D721Med (cell line): ENCODE results near the gene HTR3A.

Experiments
- DNase-seq: peaks from one replicate; pipeline ENCODE4 v3.0.0; 2011; ENCODE audit warnings: low spot score; ENCODE audit not compliant: insufficient read length
- FAIRE-seq: peaks from 2 replicates; lab custom pipeline; 2011; peaks lifted over from hg19 to GRCh38; lab: Jason Lieb, UNC
- CTCF ChIP-seq: IDR thresholded peaks from 2 replicates; pipeline ENCODE4 v1.5.1; 2012; ENCODE audit warnings: mild to moderate bottlenecking, control low read depth; ENCODE audit not compliant: insufficient read depth; ENCODE audit errors: missing control alignments

Gene HTR3A

GRCh38 chr11:113989916-113990315 lies 15.0 kb downstream of the HTR3A start:
- TF ChIP-seq CTCF = no peak
- FAIRE-seq (no peak), DNase-seq (no peak)

DNA sequence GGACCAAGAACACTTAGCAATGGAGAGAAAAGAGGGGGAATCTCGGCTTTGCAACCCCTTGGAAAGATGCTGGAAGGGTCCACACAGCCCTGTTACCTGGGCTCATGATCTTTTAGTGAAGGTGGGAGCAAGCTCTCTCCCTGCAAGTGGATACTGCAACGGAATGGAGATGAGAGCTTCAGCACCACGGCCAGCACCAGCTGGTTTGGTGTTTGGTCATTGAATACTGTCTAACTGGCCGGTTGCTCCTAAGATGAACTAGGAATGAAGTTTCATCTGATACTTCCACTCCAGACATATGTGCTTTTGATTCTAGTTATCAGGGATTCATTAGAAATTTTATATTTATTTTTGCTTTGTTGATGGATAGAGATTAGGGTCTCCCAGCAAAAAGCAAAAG lies 16.3 kb downstream of the HTR3A start:
- FAIRE-seq = no peak
- no peak for DNase-seq

GRCh38 chr11:113991718-113992458 lies 17.0 kb downstream of the HTR3A start:
- TF ChIP-seq CTCF = no peak
- DNase-seq = no peak
- FAIRE-seq = no peak

More for the DNA sequence above, 16.3 kb downstream of the HTR3A start:
- TF ChIP-seq CTCF = no peak

DNA sequence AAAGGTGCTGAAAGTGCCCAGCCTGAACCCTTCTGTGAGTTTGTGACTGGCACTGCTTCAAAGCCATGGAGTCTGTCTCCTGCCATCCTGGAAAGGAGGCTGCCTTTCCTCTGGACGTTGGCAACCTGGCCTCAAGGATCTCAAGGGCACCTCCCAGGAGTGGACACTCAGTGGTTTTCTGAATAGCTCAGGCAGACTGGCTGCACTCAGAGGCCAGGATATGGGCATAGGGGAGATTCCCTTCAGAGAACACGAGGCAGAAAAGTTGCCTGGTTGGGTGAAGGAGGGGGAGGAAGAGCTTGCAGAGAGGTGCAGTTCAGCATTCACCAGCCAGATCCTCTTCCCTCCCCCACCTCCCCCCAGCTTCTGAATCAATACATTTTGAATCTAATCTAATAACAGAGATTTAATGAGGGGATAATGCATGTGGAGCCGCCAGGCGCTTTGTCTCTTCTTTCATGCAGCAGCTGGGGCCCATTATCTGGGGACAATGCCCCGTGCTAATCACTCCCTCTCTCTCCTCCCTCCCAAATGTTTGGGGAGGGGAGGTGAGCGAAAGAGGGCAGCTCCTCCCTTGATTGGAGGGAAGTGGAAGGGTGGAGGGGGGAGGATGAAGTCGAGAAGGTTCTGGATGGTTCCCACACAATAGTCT lies 17.7 kb downstream of the HTR3A start:
- FAIRE-seq (no peak), DNase-seq (peak; percentile 53)
- no peak for TF ChIP-seq CTCF

DNA sequence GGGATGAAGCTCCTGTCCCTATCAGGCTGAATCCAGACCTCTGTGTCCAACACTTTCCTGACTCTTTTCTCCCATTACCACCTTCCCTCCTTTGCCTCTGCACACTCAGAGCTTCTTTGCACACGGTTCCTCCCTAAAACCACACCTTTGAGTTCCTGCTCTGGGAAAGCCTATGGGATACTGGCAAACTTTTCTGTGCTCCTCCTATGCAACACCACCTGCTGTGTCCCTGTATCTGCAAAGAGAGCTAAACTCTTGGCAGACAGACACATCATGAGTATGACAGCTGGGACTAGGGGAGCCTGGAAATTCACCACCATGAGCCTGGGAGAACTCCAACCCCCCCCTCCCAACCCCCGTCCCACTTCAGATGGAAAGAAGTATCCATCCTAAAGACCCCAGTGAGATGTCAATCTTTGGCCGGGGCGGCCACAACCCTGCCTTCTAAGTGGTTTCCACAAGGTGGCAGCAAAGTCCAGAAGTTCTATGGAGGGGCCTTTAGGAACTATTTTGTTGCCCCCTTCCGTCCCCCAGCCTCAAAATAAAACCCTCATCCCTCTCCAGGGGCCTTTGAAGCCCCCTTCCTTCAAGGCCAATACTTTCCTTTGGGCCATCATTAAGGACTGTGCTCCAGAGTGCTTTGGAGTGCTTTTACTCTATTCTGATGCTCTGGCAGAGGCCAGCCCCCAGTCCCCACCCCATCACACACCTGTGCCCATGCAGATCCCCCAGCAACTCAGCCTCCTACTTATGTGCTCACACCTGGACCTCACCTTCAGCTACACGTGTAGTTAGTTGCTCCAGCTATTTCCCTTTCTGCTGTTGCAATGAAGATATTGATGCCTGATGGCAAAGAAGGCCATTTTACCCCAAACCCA lies 19.4 kb downstream of the HTR3A start:
- TF ChIP-seq CTCF = peak; percentile 55
- FAIRE-seq = no peak
- no peak for DNase-seq

- TF ChIP-seq CTCF = no peak
- FAIRE-seq = no peak
- no peak for DNase-seq
Measured at GRCh38 chr11:113997473-113997872, 22.6 kb downstream of the HTR3A start.
